Osteocyte (in vitro differentiated cells): ENCODE measurements around the gene MYO1F. TPM values are rescaled to one million over a fixed set of nuclear protein-coding genes. Genes with fewer than 3 reads are reported as not detected.

Experiments used
- DNase-seq: peaks from one replicate; pipeline ENCODE4 v3.0.0; 2021; ENCODE audit warnings: mixed read lengths; ENCODE audit not compliant: unreplicated experiment; ENCODE audit errors: extremely low spot score
- H3K27ac Mint-ChIP-seq: one replicate; pipeline ENCODE4 v1.8.0; 2021; ENCODE audit warnings: mild to moderate bottlenecking, mixed read lengths; ENCODE audit not compliant: unreplicated experiment
- H3K27me3 Mint-ChIP-seq: one replicate; pipeline ENCODE4 v1.8.0; 2021; ENCODE audit warnings: mixed read lengths; ENCODE audit not compliant: unreplicated experiment
- H3K36me3 Mint-ChIP-seq: one replicate; pipeline ENCODE4 v1.8.0; 2021; ENCODE audit warnings: mixed read lengths; ENCODE audit not compliant: unreplicated experiment
- H3K4me1 Mint-ChIP-seq: one replicate; pipeline ENCODE4 v1.8.0; 2021; ENCODE audit warnings: mixed read lengths; ENCODE audit not compliant: unreplicated experiment
- H3K4me3 Mint-ChIP-seq: one replicate; pipeline ENCODE4 v1.8.0; 2021; ENCODE audit warnings: mild to moderate bottlenecking, moderate library complexity, mixed read lengths; ENCODE audit not compliant: unreplicated experiment
- H3K9me3 Mint-ChIP-seq: one replicate; pipeline ENCODE4 v1.8.0; 2021; ENCODE audit warnings: mixed read lengths; ENCODE audit not compliant: unreplicated experiment
- total RNA-seq: library from RNA; stranded (reverse); gene quantifications from 2 replicates; pipeline ENCODE4 v1.2.1, GENCODE V29; 2021
- TF ChIP-seq, protein P1 (sequence below): fragments of 200-600 bp; sonication (generic); IDR thresholded peaks from 2 replicates; pipeline ENCODE4 v1.5.0; 2021; ENCODE audit warnings: antibody characterized with exemption, mild to moderate bottlenecking, moderate library complexity

Gene MYO1F
- total RNA-seq, 1 donor from 2014 or later = 0.43 TPM

- Mint-ChIP-seq H3K36me3 (peaks cover 40% of the 10 kb centered on the region), H3K9me3 (no peaks in the 10 kb centered on the region), H3K27ac (no peak overlapping the region), H3K4me3 (no peak overlapping the region), H3K27me3 (no peaks in the 10 kb centered on the region), H3K4me1 (no peaks in the 10 kb centered on the region)
- TF ChIP-seq, protein P1, sequence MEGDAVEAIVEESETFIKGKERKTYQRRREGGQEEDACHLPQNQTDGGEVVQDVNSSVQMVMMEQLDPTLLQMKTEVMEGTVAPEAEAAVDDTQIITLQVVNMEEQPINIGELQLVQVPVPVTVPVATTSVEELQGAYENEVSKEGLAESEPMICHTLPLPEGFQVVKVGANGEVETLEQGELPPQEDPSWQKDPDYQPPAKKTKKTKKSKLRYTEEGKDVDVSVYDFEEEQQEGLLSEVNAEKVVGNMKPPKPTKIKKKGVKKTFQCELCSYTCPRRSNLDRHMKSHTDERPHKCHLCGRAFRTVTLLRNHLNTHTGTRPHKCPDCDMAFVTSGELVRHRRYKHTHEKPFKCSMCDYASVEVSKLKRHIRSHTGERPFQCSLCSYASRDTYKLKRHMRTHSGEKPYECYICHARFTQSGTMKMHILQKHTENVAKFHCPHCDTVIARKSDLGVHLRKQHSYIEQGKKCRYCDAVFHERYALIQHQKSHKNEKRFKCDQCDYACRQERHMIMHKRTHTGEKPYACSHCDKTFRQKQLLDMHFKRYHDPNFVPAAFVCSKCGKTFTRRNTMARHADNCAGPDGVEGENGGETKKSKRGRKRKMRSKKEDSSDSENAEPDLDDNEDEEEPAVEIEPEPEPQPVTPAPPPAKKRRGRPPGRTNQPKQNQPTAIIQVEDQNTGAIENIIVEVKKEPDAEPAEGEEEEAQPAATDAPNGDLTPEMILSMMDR = no peak
- DNase-seq = no peak
Observed at GRCh38 chr19:8487137-8487851, 89.9 kb downstream of the MYO1F start.

GRCh38 chr19:8486661-8487136, 90.5 kb downstream of the MYO1F start:
- Mint-ChIP-seq H3K4me1 (no peaks in the 10 kb centered on the region), H3K27me3 (no peaks in the 10 kb centered on the region), H3K27ac (no peak overlapping the region), H3K9me3 (no peaks in the 10 kb centered on the region), H3K36me3 (peaks cover 40% of the 10 kb centered on the region), H3K4me3 (no peak overlapping the region)
- TF ChIP-seq, protein P1 = no peak
- DNase-seq = no peak

DNA sequence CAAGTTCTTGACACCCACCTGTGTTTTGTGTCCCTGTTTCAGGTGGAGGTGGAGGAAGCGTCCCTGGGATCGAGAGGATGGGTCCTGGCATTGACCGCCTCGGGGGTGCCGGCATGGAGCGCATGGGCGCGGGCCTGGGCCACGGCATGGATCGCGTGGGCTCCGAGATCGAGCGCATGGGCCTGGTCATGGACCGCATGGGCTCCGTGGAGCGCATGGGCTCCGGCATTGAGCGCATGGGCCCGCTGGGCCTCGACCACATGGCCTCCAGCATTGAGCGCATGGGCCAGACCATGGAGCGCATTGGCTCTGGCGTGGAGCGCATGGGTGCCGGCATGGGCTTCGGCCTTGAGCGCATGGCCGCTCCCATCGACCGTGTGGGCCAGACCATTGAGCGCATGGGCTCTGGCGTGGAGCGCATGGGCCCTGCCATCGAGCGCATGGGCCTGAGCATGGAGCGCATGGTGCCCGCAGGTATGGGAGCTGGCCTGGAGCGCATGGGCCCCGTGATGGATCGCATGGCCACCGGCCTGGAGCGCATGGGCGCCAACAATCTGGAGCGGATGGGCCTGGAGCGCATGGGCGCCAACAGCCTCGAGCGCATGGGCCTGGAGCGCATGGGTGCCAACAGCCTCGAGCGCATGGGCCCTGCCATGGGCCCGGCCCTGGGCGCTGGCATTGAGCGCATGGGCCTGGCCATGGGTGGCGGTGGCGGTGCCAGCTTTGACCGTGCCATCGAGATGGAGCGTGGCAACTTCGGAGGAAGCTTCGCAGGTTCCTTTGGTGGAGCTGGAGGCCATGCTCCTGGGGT, 91.5 kb downstream of the MYO1F start:
- Mint-ChIP-seq H3K9me3 (no peaks in the 10 kb centered on the region), H3K27me3 (no peaks in the 10 kb centered on the region), H3K36me3 (peaks cover 45% of the 10 kb centered on the region), H3K27ac (no peak overlapping the region), H3K4me3 (no peak overlapping the region), H3K4me1 (no peaks in the 10 kb centered on the region)
- DNase-seq = no peak
- TF ChIP-seq, protein P1 = no peak

DNA sequence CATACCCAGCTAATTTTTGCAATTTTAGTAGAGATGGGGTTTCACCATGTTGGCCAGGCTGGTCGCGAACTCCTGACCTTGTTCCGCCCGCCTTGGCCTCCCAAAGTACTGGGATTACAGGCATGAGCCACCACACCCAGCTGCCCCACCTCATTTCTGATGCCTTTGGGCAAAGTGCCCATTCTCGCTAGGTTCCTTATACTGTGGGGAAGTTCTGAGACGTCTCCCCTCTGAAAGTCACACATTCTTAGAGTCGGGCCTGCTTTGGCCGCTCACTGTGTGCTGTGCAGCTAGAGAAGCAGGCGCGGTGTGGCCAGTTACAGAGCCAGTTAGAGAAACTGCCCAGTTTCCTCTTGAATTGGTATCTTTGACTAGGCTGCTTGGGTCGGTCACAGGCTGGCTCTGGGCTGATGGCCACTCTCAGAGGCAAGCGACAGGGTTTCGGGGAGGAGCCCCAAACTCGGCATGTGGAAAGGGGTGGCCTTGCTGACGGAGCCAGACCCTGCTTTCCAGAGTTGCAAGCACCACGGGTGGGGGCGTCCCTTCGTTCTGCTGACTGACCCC, 92.8 kb downstream of the MYO1F start:
- TF ChIP-seq, protein P1 = no peak
- Mint-ChIP-seq H3K36me3 (peaks cover 46% of the 10 kb centered on the region), H3K9me3 (no peaks in the 10 kb centered on the region), H3K27me3 (no peaks in the 10 kb centered on the region), H3K4me1 (no peaks in the 10 kb centered on the region), H3K27ac (no peak overlapping the region), H3K4me3 (no peak overlapping the region)
- no peak for DNase-seq

DNA sequence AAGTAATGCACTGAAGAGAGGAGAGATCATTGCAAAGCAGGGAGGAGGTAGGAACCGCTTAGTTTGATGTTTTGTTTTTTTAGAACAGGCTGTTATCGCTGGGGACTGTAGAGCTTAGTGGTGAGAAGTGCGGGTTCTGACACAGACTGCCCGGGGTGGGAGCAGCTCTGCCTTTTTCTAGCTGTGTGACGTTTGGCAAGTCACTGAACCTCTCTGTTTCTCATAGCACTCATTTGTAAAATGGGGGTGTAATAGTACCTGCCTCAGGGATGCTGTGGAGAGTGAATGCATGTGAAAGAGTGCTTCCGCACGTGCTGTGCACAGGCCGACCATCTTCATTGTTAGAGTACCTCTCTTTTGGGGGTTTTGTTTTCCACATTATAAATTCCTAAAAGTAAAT, 94.1 kb downstream of the MYO1F start:
- Mint-ChIP-seq H3K27ac (no peak overlapping the region), H3K4me3 (no peak overlapping the region)
- DNase-seq = no peak

More for the DNA sequence above, 94.1 kb downstream of the MYO1F start:
- no peaks in the 10 kb centered on the region for H3K9me3 Mint-ChIP-seq
- H3K36me3 Mint-ChIP-seq = peaks cover 36% of the 10 kb centered on the region
- H3K27me3 Mint-ChIP-seq = no peaks in the 10 kb centered on the region
- H3K4me1 Mint-ChIP-seq = peaks cover 7% of the 10 kb centered on the region
- TF ChIP-seq, protein P1 = no peak
